Activated CD4-positive, alpha-beta memory T cell treated with anti-CD3 and anti-CD28 coated beads, Interleukin-2, amount 10 ng/mL, durations not matched to agents 7 days and 5 days (primary cell): ENCODE results near the gene MYO7B. TPM values are rescaled to one million over a fixed set of nuclear protein-coding genes. Genes with fewer than 3 reads are reported as not detected.

Source experiments
- CTCF ChIA-PET: fragments of 350-600 bp; sonication (Branson Sonifier 250); formaldehyde crosslinking; loops from one replicate; lab custom pipeline; 2021; ENCODE audit warnings: antibody characterized with exemption, inconsistent platforms; lab: Charles Lee
- POLR2A ChIA-PET: fragments of 350-600 bp; sonication (Branson Sonifier 250); formaldehyde crosslinking; loops from one replicate; lab custom pipeline; 2021; ENCODE audit warnings: antibody characterized with exemption; lab: Charles Lee
- DNase-seq: peaks from one replicate; pipeline ENCODE4 v3.0.0-alpha.2; 2020
- H3K27ac Mint-ChIP-seq: one replicate; pipeline ENCODE4 v1.8.0; 2021; ENCODE audit warnings: mild to moderate bottlenecking, mixed read lengths
- H3K27me3 Mint-ChIP-seq: one replicate; pipeline ENCODE4 v1.8.0; 2021; ENCODE audit warnings: mixed read lengths
- H3K36me3 Mint-ChIP-seq: one replicate; pipeline ENCODE4 v1.8.0; 2021; ENCODE audit warnings: low read depth, mixed read lengths
- H3K4me1 Mint-ChIP-seq: one replicate; pipeline ENCODE4 v1.8.0; 2021; ENCODE audit warnings: mixed read lengths
- H3K4me3 Mint-ChIP-seq: one replicate; pipeline ENCODE4 v1.8.0; 2021; ENCODE audit warnings: mild to moderate bottlenecking, mixed read lengths
- H3K9me3 Mint-ChIP-seq: one replicate; pipeline ENCODE4 v1.8.0; 2021; ENCODE audit warnings: mixed read lengths
- total RNA-seq, 2 experiments: library from RNA; stranded (reverse); gene quantifications; one replicate each; pipeline ENCODE4 v1.2.3, GENCODE V29; 2021

Gene MYO7B
- total RNA-seq, 2 experiments from 2014 or later = 0.13 to 0.18 TPM

GRCh38 chr2:127572841-127573240, 37.4 kb downstream of the MYO7B start:
- Mint-ChIP-seq H3K4me1 (peaks cover 3% of the 10 kb centered on the region), H3K27me3 (peaks cover 53% of the 10 kb centered on the region), H3K27ac (no peak overlapping the region), H3K36me3 (no peaks in the 10 kb centered on the region), H3K4me3 (no peak overlapping the region), H3K9me3 (no peaks in the 10 kb centered on the region)
- CTCF ChIA-PET = no interaction called here
- POLR2A ChIA-PET = no interaction called here
- no peak for DNase-seq

- no peaks in the 10 kb centered on the region for H3K36me3 Mint-ChIP-seq
- DNase-seq = no peak
- ChIA-PET POLR2A (no interaction called here), CTCF (no interaction called here)
- peaks cover 52% of the 10 kb centered on the region for H3K27me3 Mint-ChIP-seq
- no peaks in the 10 kb centered on the region for H3K9me3 Mint-ChIP-seq
- no peak overlapping the region for H3K4me3 Mint-ChIP-seq
- H3K4me1 Mint-ChIP-seq = peaks cover 3% of the 10 kb centered on the region
- H3K27ac Mint-ChIP-seq = no peak overlapping the region
Measured at GRCh38 chr2:127573298-127573697, 37.8 kb downstream of the MYO7B start.

- Mint-ChIP-seq H3K36me3 (no peaks in the 10 kb centered on the region), H3K9me3 (no peaks in the 10 kb centered on the region), H3K27ac (no peak overlapping the region), H3K27me3 (peaks cover 50% of the 10 kb centered on the region), H3K4me1 (peaks cover 3% of the 10 kb centered on the region), H3K4me3 (no peak overlapping the region)
- POLR2A ChIA-PET = no interaction called here
- CTCF ChIA-PET = no interaction called here
- DNase-seq = no peak
Measured at GRCh38 chr2:127573771-127574170, 38.3 kb downstream of the MYO7B start.

GRCh38 chr2:127574656-127575055, 39.2 kb downstream of the MYO7B start:
- H3K27ac Mint-ChIP-seq = no peak overlapping the region
- no peak for DNase-seq
- H3K9me3 Mint-ChIP-seq = no peaks in the 10 kb centered on the region
- H3K27me3 Mint-ChIP-seq = peaks cover 49% of the 10 kb centered on the region
- peaks cover 3% of the 10 kb centered on the region for H3K4me1 Mint-ChIP-seq
- no peaks in the 10 kb centered on the region for H3K36me3 Mint-ChIP-seq
- ChIA-PET CTCF (no interaction called here), POLR2A (no interaction called here)
- no peak overlapping the region for H3K4me3 Mint-ChIP-seq

GRCh38 chr2:127575185-127575765, 39.8 kb downstream of the MYO7B start:
- ChIA-PET POLR2A (interaction anchor here (0.7 kb wide), 1 partner anchor 12 kb away, joined by 3 read pairs; no protein-coding TSS in a partner anchor), CTCF (interaction anchor here (0.8 to 1.0 kb wide), 2 partner anchors 16 to 62 kb away, joined by 3 to 5 read pairs; no protein-coding TSS in a partner anchor)
- DNase-seq = peak; percentile 6
- H3K9me3 Mint-ChIP-seq = no peaks in the 10 kb centered on the region
- H3K4me3 Mint-ChIP-seq = no peak overlapping the region
- H3K36me3 Mint-ChIP-seq = no peaks in the 10 kb centered on the region
- H3K27ac Mint-ChIP-seq = no peak overlapping the region
- peaks cover 3% of the 10 kb centered on the region for H3K4me1 Mint-ChIP-seq
- H3K27me3 Mint-ChIP-seq = peaks cover 44% of the 10 kb centered on the region

GRCh38 chr2:127575941-127576432, 40.5 kb downstream of the MYO7B start:
- no peak overlapping the region for H3K27ac Mint-ChIP-seq

GRCh38 chr2:127576433-127577207, 41.1 kb downstream of the MYO7B start:
- H3K4me3 Mint-ChIP-seq = no peak overlapping the region
- CTCF ChIA-PET = no interaction called here
- DNase-seq = peak; percentile 11
- H3K27ac Mint-ChIP-seq = no peak overlapping the region
- H3K36me3 Mint-ChIP-seq = no peaks in the 10 kb centered on the region
- POLR2A ChIA-PET = no interaction called here
- H3K4me1 Mint-ChIP-seq = peaks cover 3% of the 10 kb centered on the region
- H3K27me3 Mint-ChIP-seq = peaks cover 38% of the 10 kb centered on the region
- no peaks in the 10 kb centered on the region for H3K9me3 Mint-ChIP-seq

More at GRCh38 chr2:127575941-127576432, 40.5 kb downstream of the MYO7B start:
- ChIA-PET CTCF (interaction anchor here (0.8 to 1.0 kb wide), 2 partner anchors 15 to 61 kb away, joined by 3 to 5 read pairs; no protein-coding TSS in a partner anchor), POLR2A (interaction anchor here (0.7 kb wide), 1 partner anchor 12 kb away, joined by 3 read pairs; no protein-coding TSS in a partner anchor)
- Mint-ChIP-seq H3K36me3 (no peaks in the 10 kb centered on the region), H3K27me3 (peaks cover 38% of the 10 kb centered on the region), H3K9me3 (no peaks in the 10 kb centered on the region), H3K4me3 (no peak overlapping the region), H3K4me1 (peaks cover 3% of the 10 kb centered on the region)
- peak; percentile 10 for DNase-seq

GRCh38 chr2:127577208-127577475, 41.7 kb downstream of the MYO7B start:
- H3K4me1 Mint-ChIP-seq = peaks cover 3% of the 10 kb centered on the region
- no peak overlapping the region for H3K4me3 Mint-ChIP-seq
- H3K9me3 Mint-ChIP-seq = no peaks in the 10 kb centered on the region
- ChIA-PET CTCF (no interaction called here), POLR2A (no interaction called here)
- peak; percentile 13 for DNase-seq
- no peaks in the 10 kb centered on the region for H3K36me3 Mint-ChIP-seq
- H3K27me3 Mint-ChIP-seq = peaks cover 33% of the 10 kb centered on the region
- no peak overlapping the region for H3K27ac Mint-ChIP-seq

GRCh38 chr2:127577503-127577902, 42.0 kb downstream of the MYO7B start:
- POLR2A ChIA-PET = no interaction called here
- H3K36me3 Mint-ChIP-seq = no peaks in the 10 kb centered on the region
- CTCF ChIA-PET = no interaction called here
- no peaks in the 10 kb centered on the region for H3K9me3 Mint-ChIP-seq
- no peak overlapping the region for H3K27ac Mint-ChIP-seq
- peaks cover 31% of the 10 kb centered on the region for H3K27me3 Mint-ChIP-seq
- no peak overlapping the region for H3K4me3 Mint-ChIP-seq
- peak; percentile 1 for DNase-seq
- H3K4me1 Mint-ChIP-seq = peaks cover 3% of the 10 kb centered on the region

GRCh38 chr2:127577973-127578372, 42.5 kb downstream of the MYO7B start:
- ChIA-PET POLR2A (no interaction called here), CTCF (interaction anchor here (2.9 kb wide), 1 partner anchor 14 kb away, joined by 14 read pairs; no protein-coding TSS in a partner anchor)
- DNase-seq = peak; percentile 14
- Mint-ChIP-seq H3K4me3 (no peak overlapping the region), H3K27ac (no peak overlapping the region), H3K36me3 (no peaks in the 10 kb centered on the region), H3K27me3 (peaks cover 31% of the 10 kb centered on the region), H3K4me1 (peaks cover 3% of the 10 kb centered on the region), H3K9me3 (no peaks in the 10 kb centered on the region)

GRCh38 chr2:127578411-127578810, 42.9 kb downstream of the MYO7B start:
- peak; percentile 2 for DNase-seq
- no peaks in the 10 kb centered on the region for H3K36me3 Mint-ChIP-seq
- H3K9me3 Mint-ChIP-seq = no peaks in the 10 kb centered on the region
- H3K27me3 Mint-ChIP-seq = peaks cover 31% of the 10 kb centered on the region
- ChIA-PET CTCF (interaction anchor here (1.0 to 2.9 kb wide), 2 partner anchors 13 to 72 kb away, joined by 3 to 14 read pairs; no protein-coding TSS in a partner anchor), POLR2A (no interaction called here)
- H3K27ac Mint-ChIP-seq = no peak overlapping the region
- H3K4me3 Mint-ChIP-seq = no peak overlapping the region
- H3K4me1 Mint-ChIP-seq = peaks cover 3% of the 10 kb centered on the region

- DNase-seq = no peak
Measured at GRCh38 chr2:127579231-127579630, 43.7 kb downstream of the MYO7B start.

More at GRCh38 chr2:127579231-127579630, 43.7 kb downstream of the MYO7B start:
- CTCF ChIA-PET = interaction anchor here (1.0 to 2.9 kb wide), 2 partner anchors 12 to 71 kb away, joined by 3 to 14 read pairs; no protein-coding TSS in a partner anchor
- POLR2A ChIA-PET = no interaction called here
- Mint-ChIP-seq H3K27ac (no peak overlapping the region), H3K9me3 (no peaks in the 10 kb centered on the region), H3K36me3 (no peaks in the 10 kb centered on the region), H3K4me1 (peaks cover 3% of the 10 kb centered on the region), H3K4me3 (no peak overlapping the region), H3K27me3 (peaks cover 32% of the 10 kb centered on the region)
